ENCODE data around the gene PSMB5. TPM values are rescaled to one million over a fixed set of nuclear protein-coding genes. Genes with fewer than 3 reads are reported as not detected.

Gene PSMB5
- total and polyA plus RNA-seq, 2 of the 13 experiments (the other 11 are each of a cell fraction or from before 2014, with no cell fraction given) = 705 to 871 TPM

DNA sequence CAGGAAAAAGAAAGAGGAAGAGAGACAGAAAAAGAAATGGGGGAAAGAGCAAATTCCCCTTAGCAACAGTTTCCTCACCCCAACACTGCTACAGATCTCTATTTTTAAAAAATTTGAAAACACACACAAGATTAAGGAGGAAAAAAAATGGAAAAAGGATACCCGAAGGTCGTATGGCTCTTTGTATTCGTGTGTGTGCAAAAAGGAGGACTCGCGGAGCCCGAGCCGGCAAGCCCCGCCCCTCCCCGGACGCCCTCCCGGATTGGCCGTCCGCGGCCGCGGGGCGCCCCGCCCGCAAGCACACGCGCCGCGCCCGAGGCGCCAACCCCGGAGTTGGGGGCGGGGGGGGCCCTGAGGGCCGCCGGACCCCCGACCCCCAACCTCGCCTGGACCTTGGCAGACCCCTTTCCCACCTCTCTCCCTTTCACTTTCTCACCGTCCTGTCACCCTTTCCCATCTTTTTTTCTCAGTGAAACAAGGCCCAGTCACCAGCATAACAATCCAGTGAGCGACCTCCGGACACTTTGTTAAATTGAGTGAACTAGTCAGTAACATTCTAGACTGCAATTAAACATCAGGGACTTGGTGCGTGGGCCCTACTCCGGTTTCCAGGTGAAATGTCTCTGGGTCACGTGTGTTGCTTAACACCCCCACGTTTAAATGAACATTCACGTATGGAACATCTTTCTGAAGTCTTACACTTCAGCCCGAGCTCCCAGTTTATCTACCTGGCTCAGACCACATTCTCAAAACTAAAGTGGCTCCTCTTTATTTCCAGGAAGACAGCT lies 24.6 kb downstream of the PSMB5 start, which contains the start of gene C14orf93 (continued):
- TF ChIP-seq BHLHE40 (IDR thresholded peaks at IDR 0.05; ENCODE audit: low read length) (peak; percentile 45; the same call in 1 of the 2 replicates), ZNF552 (CRISPR knock-in tag; IDR thresholded peaks at IDR 0.05; ENCODE audit: borderline replicate concordance) (peak; percentile 70; the same call in 1 of the 2 replicates), KAT2B (IDR thresholded peaks at IDR 0.05; ENCODE audit: borderline replicate concordance, low read depth, low read length) (peak; percentile 21; the same call in 1 of the 2 replicates), TAF1 (CRISPR knock-in tag; IDR thresholded peaks at IDR 0.05) (peak; percentile 66), ZBTB3 (CRISPR knock-in tag; IDR thresholded peaks at IDR 0.05; ENCODE audit: borderline replicate concordance, low read depth) (no peak), ZNF44 (CRISPR knock-in tag; IDR thresholded peaks at IDR 0.05) (no peak; the same call in 1 of the 2 replicates), HNRNPLL (IDR thresholded peaks at IDR 0.05; ENCODE audit: low read depth, low read length, poor library complexity, severe bottlenecking) (peak; percentile 66), CEBPB (IDR thresholded peaks at IDR 0.05; ENCODE audit: borderline replicate concordance, low read depth, low read length) (peak; percentile 27; the same call in 1 of the 2 replicates)
- TF ChIP-seq, protein P1, sequence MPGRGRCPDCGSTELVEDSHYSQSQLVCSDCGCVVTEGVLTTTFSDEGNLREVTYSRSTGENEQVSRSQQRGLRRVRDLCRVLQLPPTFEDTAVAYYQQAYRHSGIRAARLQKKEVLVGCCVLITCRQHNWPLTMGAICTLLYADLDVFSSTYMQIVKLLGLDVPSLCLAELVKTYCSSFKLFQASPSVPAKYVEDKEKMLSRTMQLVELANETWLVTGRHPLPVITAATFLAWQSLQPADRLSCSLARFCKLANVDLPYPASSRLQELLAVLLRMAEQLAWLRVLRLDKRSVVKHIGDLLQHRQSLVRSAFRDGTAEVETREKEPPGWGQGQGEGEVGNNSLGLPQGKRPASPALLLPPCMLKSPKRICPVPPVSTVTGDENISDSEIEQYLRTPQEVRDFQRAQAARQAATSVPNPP (CRISPR knock-in tag; IDR thresholded peaks at IDR 0.05) = peak; percentile 86; the same call in 1 of the 2 replicates
- TF ChIP-seq, protein P2, sequence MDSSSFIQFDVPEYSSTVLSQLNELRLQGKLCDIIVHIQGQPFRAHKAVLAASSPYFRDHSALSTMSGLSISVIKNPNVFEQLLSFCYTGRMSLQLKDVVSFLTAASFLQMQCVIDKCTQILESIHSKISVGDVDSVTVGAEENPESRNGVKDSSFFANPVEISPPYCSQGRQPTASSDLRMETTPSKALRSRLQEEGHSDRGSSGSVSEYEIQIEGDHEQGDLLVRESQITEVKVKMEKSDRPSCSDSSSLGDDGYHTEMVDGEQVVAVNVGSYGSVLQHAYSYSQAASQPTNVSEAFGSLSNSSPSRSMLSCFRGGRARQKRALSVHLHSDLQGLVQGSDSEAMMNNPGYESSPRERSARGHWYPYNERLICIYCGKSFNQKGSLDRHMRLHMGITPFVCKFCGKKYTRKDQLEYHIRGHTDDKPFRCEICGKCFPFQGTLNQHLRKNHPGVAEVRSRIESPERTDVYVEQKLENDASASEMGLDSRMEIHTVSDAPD (CRISPR knock-in tag; IDR thresholded peaks at IDR 0.05) = no peak
- TF ChIP-seq, protein P3, sequence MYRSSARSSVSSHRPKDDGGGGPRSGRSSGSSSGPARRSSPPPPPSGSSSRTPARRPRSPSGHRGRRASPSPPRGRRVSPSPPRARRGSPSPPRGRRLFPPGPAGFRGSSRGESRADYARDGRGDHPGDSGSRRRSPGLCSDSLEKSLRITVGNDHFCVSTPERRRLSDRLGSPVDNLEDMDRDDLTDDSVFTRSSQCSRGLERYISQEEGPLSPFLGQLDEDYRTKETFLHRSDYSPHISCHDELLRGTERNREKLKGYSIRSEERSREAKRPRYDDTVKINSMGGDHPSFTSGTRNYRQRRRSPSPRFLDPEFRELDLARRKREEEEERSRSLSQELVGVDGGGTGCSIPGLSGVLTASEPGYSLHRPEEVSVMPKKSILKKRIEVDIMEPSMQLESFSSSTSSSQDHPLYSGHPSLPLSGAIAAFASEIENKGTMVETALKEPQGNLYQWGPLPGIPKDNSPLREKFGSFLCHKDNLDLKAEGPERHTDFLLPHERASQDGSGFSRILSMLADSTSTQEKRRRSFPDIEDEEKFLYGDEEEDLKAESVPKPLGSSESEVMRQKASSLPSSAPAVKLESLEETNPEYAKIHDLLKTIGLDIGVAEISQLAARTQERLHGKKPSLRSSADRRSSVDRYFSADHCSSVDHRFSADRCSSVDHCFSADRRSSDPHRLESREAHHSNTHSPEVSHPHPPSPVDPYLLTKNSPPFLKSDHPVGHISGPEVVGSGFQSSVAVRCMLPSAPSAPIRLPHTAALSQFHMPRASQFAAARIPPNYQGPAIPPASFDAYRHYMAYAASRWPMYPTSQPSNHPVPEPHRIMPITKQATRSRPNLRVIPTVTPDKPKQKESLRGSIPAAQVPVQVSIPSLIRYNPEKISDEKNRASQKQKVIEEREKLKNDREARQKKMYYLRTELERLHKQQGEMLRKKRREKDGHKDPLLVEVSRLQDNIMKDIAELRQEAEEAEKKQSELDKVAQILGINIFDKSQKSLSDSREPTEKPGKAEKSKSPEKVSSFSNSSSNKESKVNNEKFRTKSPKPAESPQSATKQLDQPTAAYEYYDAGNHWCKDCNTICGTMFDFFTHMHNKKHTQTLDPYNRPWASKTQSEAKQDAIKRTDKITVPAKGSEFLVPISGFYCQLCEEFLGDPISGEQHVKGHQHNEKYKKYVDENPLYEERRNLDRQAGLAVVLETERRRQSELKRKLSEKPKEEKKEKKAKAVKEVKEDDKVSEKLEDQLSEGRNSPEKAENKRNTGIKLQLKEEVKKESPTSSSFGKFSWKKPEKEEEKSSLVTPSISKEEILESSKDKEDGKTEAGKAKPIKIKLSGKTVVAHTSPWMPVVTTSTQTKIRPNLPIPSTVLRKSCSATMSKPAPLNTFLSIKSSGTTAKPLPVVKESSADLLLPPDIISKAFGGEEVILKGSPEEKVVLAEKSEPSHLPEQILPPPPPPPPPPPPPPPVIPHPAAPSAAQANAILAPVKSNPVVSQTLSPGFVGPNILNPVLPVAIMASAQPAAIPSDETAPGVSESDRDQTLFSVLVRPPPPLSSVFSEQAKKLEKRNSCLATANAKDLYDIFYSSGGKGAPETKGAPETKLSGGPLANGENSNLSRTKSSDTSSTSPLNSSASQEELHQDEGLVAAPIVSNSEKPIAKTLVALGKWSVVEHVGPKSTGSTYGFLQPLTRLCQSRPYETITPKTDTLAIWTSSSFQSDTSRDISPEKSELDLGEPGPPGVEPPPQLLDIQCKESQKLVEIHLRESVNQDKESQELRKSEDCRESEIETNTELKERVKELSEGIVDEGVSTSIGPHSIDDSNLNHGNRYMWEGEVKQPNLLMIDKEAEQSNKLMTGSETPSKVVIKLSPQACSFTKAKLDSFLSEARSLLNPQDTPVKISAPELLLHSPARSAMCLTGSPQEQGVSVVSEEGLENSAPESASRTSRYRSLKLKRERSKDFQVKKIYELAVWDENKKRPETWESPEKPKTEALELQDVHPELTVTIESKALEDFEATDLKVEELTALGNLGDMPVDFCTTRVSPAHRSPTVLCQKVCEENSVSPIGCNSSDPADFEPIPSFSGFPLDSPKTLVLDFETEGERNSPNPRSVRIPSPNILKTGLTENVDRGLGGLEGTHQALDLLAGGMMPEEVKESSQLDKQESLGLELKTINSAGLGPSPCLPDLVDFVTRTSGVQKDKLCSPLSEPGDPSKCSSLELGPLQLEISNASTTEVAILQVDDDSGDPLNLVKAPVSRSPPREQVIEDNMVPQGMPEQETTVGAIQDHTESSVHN (CRISPR knock-in tag; IDR thresholded peaks at IDR 0.05) = 0 out of 2 replicates have a peak, but pooled peaks have one; percentile 49
- TF ChIP-seq, protein P4, sequence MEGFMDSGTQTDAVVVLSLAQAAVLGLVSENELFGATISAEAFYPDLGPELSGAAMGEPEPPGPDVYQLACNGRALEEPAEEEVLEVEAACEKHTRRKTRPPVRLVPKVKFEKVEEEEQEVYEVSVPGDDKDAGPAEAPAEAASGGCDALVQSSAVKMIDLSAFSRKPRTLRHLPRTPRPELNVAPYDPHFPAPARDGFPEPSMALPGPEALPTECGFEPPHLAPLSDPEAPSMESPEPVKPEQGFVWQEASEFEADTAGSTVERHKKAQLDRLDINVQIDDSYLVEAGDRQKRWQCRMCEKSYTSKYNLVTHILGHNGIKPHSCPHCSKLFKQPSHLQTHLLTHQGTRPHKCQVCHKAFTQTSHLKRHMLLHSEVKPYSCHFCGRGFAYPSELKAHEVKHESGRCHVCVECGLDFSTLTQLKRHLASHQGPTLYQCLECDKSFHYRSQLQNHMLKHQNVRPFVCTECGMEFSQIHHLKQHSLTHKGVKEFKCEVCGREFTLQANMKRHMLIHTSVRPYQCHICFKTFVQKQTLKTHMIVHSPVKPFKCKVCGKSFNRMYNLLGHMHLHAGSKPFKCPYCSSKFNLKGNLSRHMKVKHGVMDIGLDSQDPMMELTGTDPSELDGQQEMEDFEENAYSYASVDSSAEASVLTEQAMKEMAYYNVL (CRISPR knock-in tag; IDR thresholded peaks at IDR 0.05; ENCODE audit: borderline replicate concordance) = peak; percentile 50; the same call in 1 of the 2 replicates
- TF ChIP-seq, protein P5, sequence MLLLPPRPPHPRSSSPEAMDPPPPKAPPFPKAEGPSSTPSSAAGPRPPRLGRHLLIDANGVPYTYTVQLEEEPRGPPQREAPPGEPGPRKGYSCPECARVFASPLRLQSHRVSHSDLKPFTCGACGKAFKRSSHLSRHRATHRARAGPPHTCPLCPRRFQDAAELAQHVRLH (CRISPR knock-in tag; IDR thresholded peaks at IDR 0.05; ENCODE audit: borderline replicate concordance, low read depth) = peak; percentile 44; the same call in 1 of the 2 replicates
